Skeletal muscle satellite cell (primary cell): Measurements from ENCODE around the gene FADD. TPM values are rescaled to one million over a fixed set of nuclear protein-coding genes. Genes with fewer than 3 reads are reported as not detected.

ENCODE experiments used
- H3K27me3 ChIP-seq: 2 replicates; pipeline ENCODE4 v1.7.0; 2013; ENCODE audit warnings: low read length; ENCODE audit not compliant: control insufficient read depth, insufficient read depth
- H3K36me3 ChIP-seq: 2 replicates; pipeline ENCODE4 v1.7.0; 2013; ENCODE audit warnings: mild to moderate bottlenecking, control low read depth, low read length; ENCODE audit not compliant: insufficient read depth
- H3K4me1 ChIP-seq: 2 replicates; pipeline ENCODE4 v1.7.0; 2013; ENCODE audit warnings: low read length; ENCODE audit not compliant: control insufficient read depth, insufficient read depth
- H3K4me2 ChIP-seq: 2 replicates; pipeline ENCODE4 v1.7.0; 2013; ENCODE audit warnings: mild to moderate bottlenecking, low read length
- H3K4me3 ChIP-seq: 2 replicates; pipeline ENCODE4 v1.7.0; 2013; ENCODE audit warnings: low read length
- H3K9ac ChIP-seq: 2 replicates; pipeline ENCODE4 v1.7.0; 2013; ENCODE audit warnings: mild to moderate bottlenecking, low read depth, low read length, moderate library complexity
- H3K9me3 ChIP-seq: replicated peaks from 2 replicates; pipeline ENCODE4 v1.7.0; 2013; ENCODE audit warnings: mild to moderate bottlenecking, control low read depth, low read length
- total RNA-seq: library from RNA; depleted of rRNA; stranded (reverse); fragments of >200 nt; gene quantifications from 2 replicates; pipeline ENCODE4 v1.2.3, GENCODE V29; 2012; rRNA removed

FADD gene, protein sequence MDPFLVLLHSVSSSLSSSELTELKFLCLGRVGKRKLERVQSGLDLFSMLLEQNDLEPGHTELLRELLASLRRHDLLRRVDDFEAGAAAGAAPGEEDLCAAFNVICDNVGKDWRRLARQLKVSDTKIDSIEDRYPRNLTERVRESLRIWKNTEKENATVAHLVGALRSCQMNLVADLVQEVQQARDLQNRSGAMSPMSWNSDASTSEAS
- total RNA-seq = 41.1 and 43.6 TPM in 2 replicates

DNA sequence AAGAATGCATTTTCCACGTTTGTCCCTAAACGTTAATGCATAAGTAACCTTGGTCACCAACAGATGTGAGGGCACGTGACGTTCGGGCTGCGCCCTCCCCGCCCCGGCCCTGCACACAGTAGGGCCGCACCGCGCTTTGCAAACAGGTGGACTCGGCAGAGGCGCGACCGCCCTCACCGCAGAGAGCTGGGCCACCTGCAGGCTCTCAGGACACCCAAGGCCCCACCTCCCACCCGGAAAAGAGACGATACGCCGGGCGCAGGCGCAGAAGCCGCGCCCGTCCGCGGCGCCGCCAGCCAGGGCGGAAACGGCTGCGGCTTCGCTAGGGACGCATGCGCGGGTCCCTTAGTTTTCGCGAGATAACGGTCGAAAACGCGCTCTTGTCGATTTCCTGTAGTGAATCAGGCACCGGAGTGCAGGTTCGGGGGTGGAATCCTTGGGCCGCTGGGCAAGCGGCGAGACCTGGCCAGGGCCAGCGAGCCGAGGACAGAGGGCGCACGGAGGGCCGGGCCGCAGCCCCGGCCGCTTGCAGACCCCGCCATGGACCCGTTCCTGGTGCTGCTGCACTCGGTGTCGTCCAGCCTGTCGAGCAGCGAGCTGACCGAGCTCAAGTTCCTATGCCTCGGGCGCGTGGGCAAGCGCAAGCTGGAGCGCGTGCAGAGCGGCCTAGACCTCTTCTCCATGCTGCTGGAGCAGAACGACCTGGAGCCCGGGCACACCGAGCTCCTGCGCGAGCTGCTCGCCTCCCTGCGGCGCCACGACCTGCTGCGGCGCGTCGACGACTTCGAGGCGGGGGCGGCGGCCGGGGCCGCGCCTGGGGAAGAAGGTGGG is at the start of gene FADD:
Gene FADD, plus strand, starts transcription at position 377 of the 831 bp plus-strand sequence. Its CDS starts 164 bp downstream, at position 541.
- peaks cover 34% of the 10 kb centered on the region for H3K36me3 ChIP-seq
- H3K4me1 ChIP-seq = peaks cover 20% of the 10 kb centered on the region
- H3K4me3 ChIP-seq = peak within 1 kb of the TSS; percentile 91
- peak within 1 kb of the TSS; percentile 97 for H3K9ac ChIP-seq
- H3K9me3 ChIP-seq = no peaks in the 10 kb centered on the region
- H3K4me2 ChIP-seq = peak within 1 kb of the TSS; percentile 99
- H3K27me3 ChIP-seq = no peaks in the 10 kb centered on the region

DNA sequence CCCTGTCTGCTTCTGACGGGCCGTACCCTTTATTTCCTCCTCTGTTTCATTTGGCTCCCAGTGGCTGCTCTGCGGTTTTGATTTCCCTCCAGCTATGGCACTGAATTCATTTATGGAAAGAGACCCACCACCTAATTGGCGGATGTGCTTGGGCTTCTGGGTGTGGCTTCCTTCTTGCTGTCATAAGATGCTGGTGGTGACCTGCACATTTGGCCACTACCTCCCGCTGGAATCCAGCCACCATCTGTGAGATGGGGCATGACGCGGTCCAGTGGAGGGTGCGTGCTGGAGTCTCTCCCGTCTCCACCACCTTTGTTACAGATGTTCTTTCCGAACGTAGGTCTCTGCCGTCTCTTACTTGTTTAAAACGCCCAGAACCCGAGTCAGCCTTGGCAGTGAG is 47.7 kb upstream of the FADD start:
- Histone ChIP-seq H3K9me3 (no peaks in the 10 kb centered on the region), H3K4me1 (peaks cover 9% of the 10 kb centered on the region), H3K4me2 (no peak overlapping the region), H3K27me3 (peaks cover 40% of the 10 kb centered on the region), H3K36me3 (no peaks in the 10 kb centered on the region), H3K9ac (no peak overlapping the region), H3K4me3 (no peak overlapping the region)

DNA sequence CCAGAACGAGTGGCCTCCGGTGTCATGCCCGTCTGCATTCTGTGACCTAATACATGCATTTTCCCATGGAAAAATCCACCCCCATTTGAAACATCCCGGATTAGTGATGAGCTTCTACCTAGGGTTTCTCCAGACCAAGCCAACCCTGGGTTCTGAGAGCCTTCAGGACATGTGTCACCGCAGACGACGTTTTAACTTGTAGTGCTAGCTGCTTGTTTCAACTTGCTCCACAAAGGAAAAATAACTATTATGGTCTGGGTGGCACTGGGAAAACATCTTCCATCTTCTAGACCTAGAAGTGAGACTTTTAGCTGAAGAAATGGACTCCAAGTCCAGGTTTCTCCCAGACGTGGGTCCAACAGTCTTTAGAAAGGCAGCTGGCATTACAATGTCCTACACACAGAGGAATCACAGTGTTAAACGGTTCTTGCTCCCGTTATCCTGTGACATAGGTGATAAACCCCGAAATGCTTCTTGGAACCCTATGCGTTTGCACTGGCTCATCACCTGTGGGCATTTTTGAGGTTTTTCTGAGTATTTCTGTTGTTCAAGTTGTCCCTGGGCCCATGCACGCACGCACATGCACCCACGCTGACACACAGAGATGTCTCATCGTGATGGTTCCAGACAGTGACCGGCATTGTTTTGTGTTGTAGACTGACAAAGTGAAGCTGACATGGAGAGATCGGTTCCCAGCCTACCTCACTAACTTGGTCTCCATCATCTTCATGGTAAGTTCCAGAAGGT is 46.6 kb upstream of the FADD start:
- peaks cover 9% of the 10 kb centered on the region for H3K4me1 ChIP-seq
- H3K9me3 ChIP-seq = no peaks in the 10 kb centered on the region
- H3K4me2 ChIP-seq = no peak overlapping the region
- no peaks in the 10 kb centered on the region for H3K36me3 ChIP-seq
- peaks cover 36% of the 10 kb centered on the region for H3K27me3 ChIP-seq
- H3K9ac ChIP-seq = no peak overlapping the region
- H3K4me3 ChIP-seq = no peak overlapping the region

DNA sequence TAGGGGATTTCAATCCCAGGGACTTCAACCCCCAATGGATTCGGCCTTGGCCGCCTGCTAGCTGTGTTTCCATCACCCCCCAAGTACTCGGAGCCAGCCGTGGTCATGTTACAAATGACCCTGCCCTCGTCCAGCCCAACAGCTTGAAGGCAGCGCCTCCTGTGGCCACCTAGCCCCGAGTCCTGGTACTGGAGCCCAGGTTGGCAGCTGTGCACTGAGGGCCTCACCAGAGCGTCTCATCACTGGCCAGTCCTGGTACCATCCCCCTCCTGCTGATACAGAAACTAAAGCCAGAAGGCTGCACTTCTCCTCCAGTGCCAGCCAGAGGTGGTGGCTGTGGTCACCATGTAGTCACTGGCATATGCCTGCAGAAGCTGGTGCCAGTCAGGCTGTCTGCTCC is 44.9 kb upstream of the FADD start:
- peaks cover 9% of the 10 kb centered on the region for H3K4me1 ChIP-seq
- H3K9ac ChIP-seq = no peak overlapping the region
- peaks cover 28% of the 10 kb centered on the region for H3K27me3 ChIP-seq
- H3K4me2 ChIP-seq = no peak overlapping the region
- H3K4me3 ChIP-seq = no peak overlapping the region
- H3K9me3 ChIP-seq = no peaks in the 10 kb centered on the region
- no peaks in the 10 kb centered on the region for H3K36me3 ChIP-seq

GRCh38 chr11:70158757-70159389 is 44.2 kb upstream of the FADD start:
- Histone ChIP-seq H3K4me3 (no peak overlapping the region), H3K9ac (no peak overlapping the region), H3K27me3 (peaks cover 31% of the 10 kb centered on the region), H3K4me1 (peaks cover 9% of the 10 kb centered on the region), H3K9me3 (no peaks in the 10 kb centered on the region), H3K4me2 (no peak overlapping the region), H3K36me3 (no peaks in the 10 kb centered on the region)

- Histone ChIP-seq H3K4me1 (peaks cover 9% of the 10 kb centered on the region), H3K9ac (no peak overlapping the region), H3K36me3 (no peaks in the 10 kb centered on the region), H3K4me2 (no peak overlapping the region), H3K27me3 (peaks cover 41% of the 10 kb centered on the region), H3K4me3 (no peak overlapping the region), H3K9me3 (no peaks in the 10 kb centered on the region)
Observed at GRCh38 chr11:70159627-70160570, 43.2 kb upstream of the FADD start.

DNA sequence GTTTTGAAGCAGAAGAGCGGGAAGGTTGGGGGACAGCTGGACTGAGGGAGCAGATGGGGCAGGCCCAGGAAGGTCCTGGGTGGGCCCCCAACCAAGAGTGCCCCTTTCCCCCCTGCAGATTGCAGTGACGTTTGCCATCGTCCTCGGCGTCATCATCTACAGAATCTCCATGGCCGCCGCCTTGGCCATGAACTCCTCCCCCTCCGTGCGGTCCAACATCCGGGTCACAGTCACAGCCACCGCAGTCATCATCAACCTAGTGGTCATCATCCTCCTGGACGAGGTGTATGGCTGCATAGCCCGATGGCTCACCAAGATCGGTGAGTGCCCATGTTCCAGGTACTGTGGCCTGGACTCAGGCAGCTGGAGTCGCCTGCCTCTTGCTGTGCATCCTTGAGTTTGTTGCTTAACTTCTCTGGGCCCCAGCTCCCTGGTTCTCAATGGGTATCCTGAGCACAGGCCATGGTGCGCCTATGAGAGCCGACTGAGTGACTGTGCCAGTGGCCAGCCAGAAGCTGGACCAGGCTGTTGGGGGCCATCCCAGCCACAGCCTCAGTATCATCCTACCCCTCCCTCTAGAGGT is 42.0 kb upstream of the FADD start:
- peaks cover 37% of the 10 kb centered on the region for H3K27me3 ChIP-seq
- H3K9ac ChIP-seq = no peak overlapping the region
- no peak overlapping the region for H3K4me3 ChIP-seq
- no peaks in the 10 kb centered on the region for H3K36me3 ChIP-seq
- H3K4me1 ChIP-seq = peaks cover 9% of the 10 kb centered on the region
- no peaks in the 10 kb centered on the region for H3K9me3 ChIP-seq
- no peak overlapping the region for H3K4me2 ChIP-seq

- Histone ChIP-seq H3K27me3 (peaks cover 49% of the 10 kb centered on the region), H3K4me1 (peaks cover 5% of the 10 kb centered on the region), H3K36me3 (no peaks in the 10 kb centered on the region), H3K4me2 (no peak overlapping the region), H3K9me3 (no peaks in the 10 kb centered on the region), H3K4me3 (no peak overlapping the region), H3K9ac (no peak overlapping the region)
Observed at GRCh38 chr11:70164705-70165104, 38.4 kb upstream of the FADD start.

DNA sequence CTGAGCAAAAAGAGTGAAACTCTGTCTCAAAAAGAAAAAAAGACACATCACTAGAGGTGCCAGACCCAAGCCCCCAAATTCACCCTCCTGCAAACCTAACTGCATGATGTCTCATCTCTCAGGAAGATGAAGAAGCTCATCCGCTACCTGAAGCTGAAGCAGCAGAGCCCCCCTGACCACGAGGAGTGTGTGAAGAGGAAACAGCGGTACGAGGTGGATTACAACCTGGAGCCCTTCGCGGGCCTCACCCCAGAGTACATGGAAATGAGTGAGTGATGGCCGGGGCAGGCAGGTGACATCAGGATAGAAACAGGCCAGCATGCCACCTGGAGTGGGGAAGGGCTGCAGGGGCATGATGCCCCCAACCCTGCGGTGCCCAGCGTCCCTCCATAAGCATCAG is 36.0 kb upstream of the FADD start:
- Histone ChIP-seq H3K4me1 (no peaks in the 10 kb centered on the region), H3K27me3 (peaks cover 57% of the 10 kb centered on the region), H3K4me2 (no peak overlapping the region), H3K9ac (no peak overlapping the region), H3K9me3 (no peaks in the 10 kb centered on the region), H3K4me3 (no peak overlapping the region), H3K36me3 (no peaks in the 10 kb centered on the region)

- Histone ChIP-seq H3K4me2 (no peak overlapping the region), H3K27me3 (peaks cover 59% of the 10 kb centered on the region), H3K9ac (no peak overlapping the region), H3K9me3 (no peaks in the 10 kb centered on the region), H3K4me1 (no peaks in the 10 kb centered on the region), H3K36me3 (no peaks in the 10 kb centered on the region), H3K4me3 (no peak overlapping the region)
Observed at GRCh38 chr11:70167723-70168404, 35.2 kb upstream of the FADD start.
